Breast epithelium (tissue), 3 donors: ENCODE data around the gene NAA15.
A peak's percentile ranks its signal among the peaks of the same experiment; 100 is the strongest.

Experiments used
- POLR2A ChIP-seq: fragments of 450-650 bp; IDR thresholded peaks from one replicate; pipeline ENCODE4 v1.6.1; 2016; ENCODE audit warnings: antibody characterized with exemption, mild to moderate bottlenecking, moderate library complexity
- POLR2AphosphoS5 ChIP-seq, 3 donors: sonication (generic); formaldehyde crosslinking; IDR thresholded peaks; one replicate each; pipeline ENCODE4 v1.6.1; 2017; ENCODE audit warnings: antibody characterized with exemption in 3 of 3
- TF ChIP-seq, protein P1 (sequence below), 3 donors: fragments of 450-650 bp; IDR thresholded peaks; one replicate each; pipeline ENCODE4 v1.5.1; 2016 to 2017; ENCODE audit warnings: antibody characterized with exemption in 3 of 3, mild to moderate bottlenecking in 3 of 3, moderate library complexity in 3 of 3

DNA sequence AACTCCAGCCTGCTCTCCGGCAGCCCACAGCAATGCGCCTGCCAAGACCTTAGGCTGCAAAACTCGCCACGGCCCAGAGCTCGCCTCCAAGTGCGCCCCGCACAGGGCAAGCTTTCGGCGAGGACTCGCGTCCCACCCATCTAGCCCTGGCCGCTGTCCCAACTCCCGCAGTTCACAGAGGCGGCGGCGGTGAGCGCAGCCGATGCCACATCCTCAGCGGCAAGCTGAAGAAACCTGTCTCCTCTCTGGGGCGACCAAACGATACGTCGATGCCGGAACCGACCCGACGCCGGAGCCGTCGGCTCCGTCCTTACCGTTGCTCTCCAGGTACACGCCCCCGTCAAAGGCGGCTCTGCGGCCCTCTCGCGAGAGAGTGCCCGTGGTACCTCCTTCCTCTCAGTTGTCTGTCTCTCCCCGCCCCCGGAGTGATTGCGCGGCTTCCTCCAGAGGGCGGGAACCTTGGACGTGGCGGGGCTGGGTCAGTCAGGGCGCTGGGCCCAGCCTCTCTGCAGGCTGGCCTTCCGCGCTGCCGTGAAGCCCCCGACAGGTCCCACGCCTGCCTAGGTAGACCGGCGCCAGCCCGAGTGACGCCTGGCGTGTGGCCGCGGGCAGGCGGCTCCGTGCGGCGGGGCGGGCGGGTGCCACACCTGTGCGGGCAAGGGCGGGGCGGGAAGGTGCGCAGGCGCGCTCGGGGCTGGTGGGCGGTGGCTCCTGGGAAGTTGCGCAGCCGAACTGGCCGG, 152.2 kb downstream of the NAA15 start:
- TF ChIP-seq POLR2AphosphoS5 (IDR thresholded peaks at IDR 0.05): peak; percentile 86 to 93 (median 91)
- peak; percentile 87 for TF ChIP-seq POLR2A
- TF ChIP-seq, protein P1, sequence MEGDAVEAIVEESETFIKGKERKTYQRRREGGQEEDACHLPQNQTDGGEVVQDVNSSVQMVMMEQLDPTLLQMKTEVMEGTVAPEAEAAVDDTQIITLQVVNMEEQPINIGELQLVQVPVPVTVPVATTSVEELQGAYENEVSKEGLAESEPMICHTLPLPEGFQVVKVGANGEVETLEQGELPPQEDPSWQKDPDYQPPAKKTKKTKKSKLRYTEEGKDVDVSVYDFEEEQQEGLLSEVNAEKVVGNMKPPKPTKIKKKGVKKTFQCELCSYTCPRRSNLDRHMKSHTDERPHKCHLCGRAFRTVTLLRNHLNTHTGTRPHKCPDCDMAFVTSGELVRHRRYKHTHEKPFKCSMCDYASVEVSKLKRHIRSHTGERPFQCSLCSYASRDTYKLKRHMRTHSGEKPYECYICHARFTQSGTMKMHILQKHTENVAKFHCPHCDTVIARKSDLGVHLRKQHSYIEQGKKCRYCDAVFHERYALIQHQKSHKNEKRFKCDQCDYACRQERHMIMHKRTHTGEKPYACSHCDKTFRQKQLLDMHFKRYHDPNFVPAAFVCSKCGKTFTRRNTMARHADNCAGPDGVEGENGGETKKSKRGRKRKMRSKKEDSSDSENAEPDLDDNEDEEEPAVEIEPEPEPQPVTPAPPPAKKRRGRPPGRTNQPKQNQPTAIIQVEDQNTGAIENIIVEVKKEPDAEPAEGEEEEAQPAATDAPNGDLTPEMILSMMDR (IDR thresholded peaks at IDR 0.05): peak in 2 of 3 donors; percentile 2 to 24
